ENCODE data around the gene WDR5.

GRCh38 chr9:134123764-134124128, 12.1 kb upstream of the WDR5 start:
- TF ChIP-seq, protein P1, sequence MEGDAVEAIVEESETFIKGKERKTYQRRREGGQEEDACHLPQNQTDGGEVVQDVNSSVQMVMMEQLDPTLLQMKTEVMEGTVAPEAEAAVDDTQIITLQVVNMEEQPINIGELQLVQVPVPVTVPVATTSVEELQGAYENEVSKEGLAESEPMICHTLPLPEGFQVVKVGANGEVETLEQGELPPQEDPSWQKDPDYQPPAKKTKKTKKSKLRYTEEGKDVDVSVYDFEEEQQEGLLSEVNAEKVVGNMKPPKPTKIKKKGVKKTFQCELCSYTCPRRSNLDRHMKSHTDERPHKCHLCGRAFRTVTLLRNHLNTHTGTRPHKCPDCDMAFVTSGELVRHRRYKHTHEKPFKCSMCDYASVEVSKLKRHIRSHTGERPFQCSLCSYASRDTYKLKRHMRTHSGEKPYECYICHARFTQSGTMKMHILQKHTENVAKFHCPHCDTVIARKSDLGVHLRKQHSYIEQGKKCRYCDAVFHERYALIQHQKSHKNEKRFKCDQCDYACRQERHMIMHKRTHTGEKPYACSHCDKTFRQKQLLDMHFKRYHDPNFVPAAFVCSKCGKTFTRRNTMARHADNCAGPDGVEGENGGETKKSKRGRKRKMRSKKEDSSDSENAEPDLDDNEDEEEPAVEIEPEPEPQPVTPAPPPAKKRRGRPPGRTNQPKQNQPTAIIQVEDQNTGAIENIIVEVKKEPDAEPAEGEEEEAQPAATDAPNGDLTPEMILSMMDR (IDR thresholded peaks at IDR 0.05; ENCODE audit: low read length), result no peak
- TF ChIP-seq EZH2 (optimal IDR thresholded peaks at IDR 0.05; ENCODE audit: low read depth, low read length) (no peak), EZH2phosphoT487 (IDR thresholded peaks at IDR 0.05; ENCODE audit: low read length) (no peak)
